Measurements from ENCODE around the gene MRPL38. TPM values are rescaled to one million over a fixed set of nuclear protein-coding genes. Genes with fewer than 3 reads are reported as not detected.

The MRPL38 gene
- 31.2 and 41.1 TPM in 2 replicates for total RNA-seq (2012; rRNA removed)

- H3K4me2 ChIP-seq (ENCODE audit: low read length), result peak within 1 kb of the TSS; percentile 96
- no peaks in the 10 kb centered on the region for H3K9me3 ChIP-seq (replicated peaks; ENCODE audit: low read length)
- H3K4me3 ChIP-seq (ENCODE audit: low read length), result peak within 1 kb of the TSS; percentile 91
- H3K4me1 ChIP-seq (ENCODE audit: control insufficient read depth, insufficient read depth, low read length), result peaks cover 12% of the 10 kb centered on the region
- peak within 1 kb of the TSS; percentile 89 for H3K9ac ChIP-seq (ENCODE audit: low read depth, low read length)
- H3K27me3 ChIP-seq (ENCODE audit: control insufficient read depth, insufficient read depth, low read length), result no peaks in the 10 kb centered on the region
- H3K36me3 ChIP-seq (ENCODE audit: insufficient read depth, low read length), result peaks cover 20% of the 10 kb centered on the region
Observed at GRCh38 chr17:75904749-75905521, at the start of gene MRPL38. MRPL38 (minus strand) TSS chr17:75904884; CDS start chr17:75904875, 9 bp downstream.

- Histone ChIP-seq H3K36me3 (ENCODE audit: insufficient read depth, low read length) (peaks cover 74% of the 10 kb centered on the region), H3K27me3 (ENCODE audit: control insufficient read depth, insufficient read depth, low read length) (no peaks in the 10 kb centered on the region), H3K4me3 (ENCODE audit: low read length) (no peak overlapping the region), H3K9ac (ENCODE audit: low read depth, low read length) (no peak overlapping the region), H3K4me2 (ENCODE audit: low read length) (no peak overlapping the region), H3K9me3 (replicated peaks; ENCODE audit: low read length) (no peaks in the 10 kb centered on the region), H3K4me1 (ENCODE audit: control insufficient read depth, insufficient read depth, low read length) (peaks cover 18% of the 10 kb centered on the region)
Observed at GRCh38 chr17:75950855-75951554, 46.3 kb upstream of the MRPL38 start.

- Histone ChIP-seq H3K27me3 (ENCODE audit: control insufficient read depth, insufficient read depth, low read length) (no peaks in the 10 kb centered on the region), H3K9me3 (replicated peaks; ENCODE audit: low read length) (no peaks in the 10 kb centered on the region), H3K4me2 (ENCODE audit: low read length) (no peak overlapping the region), H3K4me3 (ENCODE audit: low read length) (no peak overlapping the region), H3K4me1 (ENCODE audit: control insufficient read depth, insufficient read depth, low read length) (peaks cover 18% of the 10 kb centered on the region), H3K36me3 (ENCODE audit: insufficient read depth, low read length) (peaks cover 73% of the 10 kb centered on the region), H3K9ac (ENCODE audit: low read depth, low read length) (no peak overlapping the region)
Observed at GRCh38 chr17:75950421-75950820, 45.7 kb upstream of the MRPL38 start.

GRCh38 chr17:75945211-75945610, 40.5 kb upstream of the MRPL38 start:
- H3K36me3 ChIP-seq (ENCODE audit: insufficient read depth, low read length), result peaks cover 43% of the 10 kb centered on the region
- no peak overlapping the region for H3K4me2 ChIP-seq (ENCODE audit: low read length)
- peaks cover 9% of the 10 kb centered on the region for H3K4me1 ChIP-seq (ENCODE audit: control insufficient read depth, insufficient read depth, low read length)
- H3K9ac ChIP-seq (ENCODE audit: low read depth, low read length), result no peak overlapping the region
- no peaks in the 10 kb centered on the region for H3K9me3 ChIP-seq (replicated peaks; ENCODE audit: low read length)
- H3K27me3 ChIP-seq (ENCODE audit: control insufficient read depth, insufficient read depth, low read length), result no peaks in the 10 kb centered on the region
- no peak overlapping the region for H3K4me3 ChIP-seq (ENCODE audit: low read length)

GRCh38 chr17:75943491-75943890, 38.8 kb upstream of the MRPL38 start:
- H3K27me3 ChIP-seq (ENCODE audit: control insufficient read depth, insufficient read depth, low read length), result no peaks in the 10 kb centered on the region
- no peak overlapping the region for H3K9ac ChIP-seq (ENCODE audit: low read depth, low read length)
- no peak overlapping the region for H3K4me2 ChIP-seq (ENCODE audit: low read length)
- peaks cover 29% of the 10 kb centered on the region for H3K36me3 ChIP-seq (ENCODE audit: insufficient read depth, low read length)
- H3K4me3 ChIP-seq (ENCODE audit: low read length), result no peak overlapping the region
- H3K4me1 ChIP-seq (ENCODE audit: control insufficient read depth, insufficient read depth, low read length), result peaks cover 11% of the 10 kb centered on the region
- no peaks in the 10 kb centered on the region for H3K9me3 ChIP-seq (replicated peaks; ENCODE audit: low read length)

GRCh38 chr17:75942473-75942872, 37.8 kb upstream of the MRPL38 start:
- Histone ChIP-seq H3K36me3 (ENCODE audit: insufficient read depth, low read length) (peaks cover 19% of the 10 kb centered on the region), H3K27me3 (ENCODE audit: control insufficient read depth, insufficient read depth, low read length) (no peaks in the 10 kb centered on the region), H3K4me2 (ENCODE audit: low read length) (no peak overlapping the region), H3K4me1 (ENCODE audit: control insufficient read depth, insufficient read depth, low read length) (peaks cover 11% of the 10 kb centered on the region), H3K9ac (ENCODE audit: low read depth, low read length) (no peak overlapping the region), H3K9me3 (replicated peaks; ENCODE audit: low read length) (no peaks in the 10 kb centered on the region), H3K4me3 (ENCODE audit: low read length) (no peak overlapping the region)

- peaks cover 11% of the 10 kb centered on the region for H3K4me1 ChIP-seq (ENCODE audit: control insufficient read depth, insufficient read depth, low read length)
- peaks cover 13% of the 10 kb centered on the region for H3K36me3 ChIP-seq (ENCODE audit: insufficient read depth, low read length)
- no peaks in the 10 kb centered on the region for H3K9me3 ChIP-seq (replicated peaks; ENCODE audit: low read length)
- H3K4me3 ChIP-seq (ENCODE audit: low read length), result peak overlapping the region; percentile 62
- H3K27me3 ChIP-seq (ENCODE audit: control insufficient read depth, insufficient read depth, low read length), result no peaks in the 10 kb centered on the region
- peak overlapping the region; percentile 9 for H3K9ac ChIP-seq (ENCODE audit: low read depth, low read length)
- peak overlapping the region; percentile 91 for H3K4me2 ChIP-seq (ENCODE audit: low read length)
Observed at GRCh38 chr17:75941442-75941819, 36.7 kb upstream of the MRPL38 start.

- Histone ChIP-seq H3K36me3 (ENCODE audit: insufficient read depth, low read length) (peaks cover 8% of the 10 kb centered on the region), H3K9me3 (replicated peaks; ENCODE audit: low read length) (no peaks in the 10 kb centered on the region), H3K4me1 (ENCODE audit: control insufficient read depth, insufficient read depth, low read length) (peaks cover 11% of the 10 kb centered on the region), H3K27me3 (ENCODE audit: control insufficient read depth, insufficient read depth, low read length) (no peaks in the 10 kb centered on the region), H3K9ac (ENCODE audit: low read depth, low read length) (peak within 1 kb of the TSS; percentile 94), H3K4me2 (ENCODE audit: low read length) (peak within 1 kb of the TSS; percentile 91), H3K4me3 (ENCODE audit: low read length) (peak within 1 kb of the TSS; percentile 87)
Observed at GRCh38 chr17:75940727-75941441, 36.2 kb upstream of the MRPL38 start, which contains the start of gene FBF1. FBF1 (minus strand) TSS chr17:75941042; CDS start chr17:75938149, 2,893 bp downstream.

GRCh38 chr17:75937652-75938051, 33.0 kb upstream of the MRPL38 start:
- H3K4me1 ChIP-seq (ENCODE audit: control insufficient read depth, insufficient read depth, low read length), result peaks cover 11% of the 10 kb centered on the region
- H3K4me2 ChIP-seq (ENCODE audit: low read length), result no peak overlapping the region
- no peaks in the 10 kb centered on the region for H3K9me3 ChIP-seq (replicated peaks; ENCODE audit: low read length)
- H3K4me3 ChIP-seq (ENCODE audit: low read length), result no peak overlapping the region
- no peak overlapping the region for H3K9ac ChIP-seq (ENCODE audit: low read depth, low read length)
- no peaks in the 10 kb centered on the region for H3K27me3 ChIP-seq (ENCODE audit: control insufficient read depth, insufficient read depth, low read length)
- no peaks in the 10 kb centered on the region for H3K36me3 ChIP-seq (ENCODE audit: insufficient read depth, low read length)

- Histone ChIP-seq H3K27me3 (ENCODE audit: control insufficient read depth, insufficient read depth, low read length) (no peaks in the 10 kb centered on the region), H3K9me3 (replicated peaks; ENCODE audit: low read length) (no peaks in the 10 kb centered on the region), H3K9ac (ENCODE audit: low read depth, low read length) (no peak overlapping the region), H3K4me3 (ENCODE audit: low read length) (no peak overlapping the region), H3K4me1 (ENCODE audit: control insufficient read depth, insufficient read depth, low read length) (no peaks in the 10 kb centered on the region), H3K36me3 (ENCODE audit: insufficient read depth, low read length) (no peaks in the 10 kb centered on the region), H3K4me2 (ENCODE audit: low read length) (no peak overlapping the region)
Observed at GRCh38 chr17:75933808-75934207, 29.1 kb upstream of the MRPL38 start.

- H3K4me2 ChIP-seq (ENCODE audit: low read length), result no peak overlapping the region
- H3K9me3 ChIP-seq (replicated peaks; ENCODE audit: low read length), result no peaks in the 10 kb centered on the region
- no peaks in the 10 kb centered on the region for H3K27me3 ChIP-seq (ENCODE audit: control insufficient read depth, insufficient read depth, low read length)
- no peak overlapping the region for H3K4me3 ChIP-seq (ENCODE audit: low read length)
- H3K4me1 ChIP-seq (ENCODE audit: control insufficient read depth, insufficient read depth, low read length), result no peaks in the 10 kb centered on the region
- peaks cover 4% of the 10 kb centered on the region for H3K36me3 ChIP-seq (ENCODE audit: insufficient read depth, low read length)
- H3K9ac ChIP-seq (ENCODE audit: low read depth, low read length), result no peak overlapping the region
Observed at GRCh38 chr17:75932852-75933251, 28.2 kb upstream of the MRPL38 start.

Measured in skeletal muscle satellite cell (primary cell).